GM18502 (cell line): ENCODE measurements around the gene MAGI1.
"Not testable (repeated sequence)": the region's sequence is repeated elsewhere in the genome, so short reads cannot be mapped to it uniquely, and the experiment has no call there.

Source experiments
- ATAC-seq: cut with Tn5 transposase; IDR thresholded peaks from one replicate; pipeline ENCODE4 v1.9.1; 2021; ENCODE audit warnings: mild to moderate bottlenecking; ENCODE audit not compliant: unreplicated experiment, poor library complexity

The MAGI1 gene

GRCh38 chr3:65617209-65617608 lies 421.5 kb downstream of the MAGI1 start:
- no peak for ATAC-seq

GRCh38 chr3:65616563-65616962 lies 422.2 kb downstream of the MAGI1 start:
- no peak for ATAC-seq

GRCh38 chr3:65615329-65615728 lies 423.4 kb downstream of the MAGI1 start:
- no peak for ATAC-seq

- no peak for ATAC-seq
These were observed 424.1 kb downstream of the MAGI1 start for GRCh38 chr3:65614585-65614984.

GRCh38 chr3:65607965-65608460 lies 430.7 kb downstream of the MAGI1 start:
- ATAC-seq = not testable (repeated sequence)

- ATAC-seq = no peak
These were observed 431.6 kb downstream of the MAGI1 start for GRCh38 chr3:65607101-65607500.

- ATAC-seq = no peak
These were observed 432.8 kb downstream of the MAGI1 start for GRCh38 chr3:65605876-65606432.

- no peak for ATAC-seq
These were observed 433.7 kb downstream of the MAGI1 start for GRCh38 chr3:65604863-65605526.

- no peak for ATAC-seq
These were observed 435.1 kb downstream of the MAGI1 start for GRCh38 chr3:65603631-65604030.

- no peak for ATAC-seq
These were observed 437.8 kb downstream of the MAGI1 start for GRCh38 chr3:65600888-65601287.

- ATAC-seq = no peak
These were observed 440.7 kb downstream of the MAGI1 start for GRCh38 chr3:65597952-65598413.

GRCh38 chr3:65597226-65597951 lies 441.3 kb downstream of the MAGI1 start:
- ATAC-seq = no peak

- ATAC-seq = no peak
These were observed 442.0 kb downstream of the MAGI1 start for GRCh38 chr3:65596571-65597225.

GRCh38 chr3:65596029-65596300 lies 442.8 kb downstream of the MAGI1 start:
- no peak for ATAC-seq

- ATAC-seq = no peak
These were observed 443.3 kb downstream of the MAGI1 start for GRCh38 chr3:65595222-65596028.

- ATAC-seq = no peak
These were observed 444.7 kb downstream of the MAGI1 start for GRCh38 chr3:65593780-65594752.

- ATAC-seq = no peak
These were observed 447.4 kb downstream of the MAGI1 start for GRCh38 chr3:65591313-65591712.

- ATAC-seq = no peak
These were observed 449.8 kb downstream of the MAGI1 start for GRCh38 chr3:65588884-65589283.
